Peyer's patch (tissue), 4 donors: ENCODE measurements around the gene PACS1. TPM values are rescaled to one million over a fixed set of nuclear protein-coding genes. Genes with fewer than 3 reads are reported as not detected.
"Not testable (repeated sequence)": the region's sequence is repeated elsewhere in the genome, so short reads cannot be mapped to it uniquely, and the experiment has no call there.

Experiments used
- DNase-seq, 3 donors: peaks; one replicate each; pipeline ENCODE4 v3.0.0-alpha.2; 2017 to 2019
- H3K27ac ChIP-seq, 4 donors: fragments of 200-600 bp; sonication (generic); one replicate each; pipeline ENCODE4 v1.5.1; 2016 to 2019
- H3K27me3 ChIP-seq, 2 donors: fragments of 200-600 bp; sonication (generic); one replicate each; pipeline ENCODE4 v1.5.1; 2019
- H3K36me3 ChIP-seq, 3 donors: fragments of 200-600 bp; sonication (generic); one replicate each; pipeline ENCODE4 v1.5.1; 2016 to 2019
- H3K4me1 ChIP-seq, 4 donors: fragments of 200-600 bp; sonication (generic); one replicate each; pipeline ENCODE4 v1.5.1; 2016 to 2019
- H3K4me3 ChIP-seq, 4 donors: fragments of 200-600 bp; sonication (generic); 1 replicate in 3 of 4; 2 replicates in 1 of 4; pipeline ENCODE4 v1.5.1; 2016 to 2019; ENCODE audit warnings: mild to moderate bottlenecking in 1 of 4
- H3K9me3 ChIP-seq, 4 donors: fragments of 200-600 bp; sonication (generic); one replicate each; pipeline ENCODE4 v1.5.1; 2016 to 2019; ENCODE audit warnings: mild to moderate bottlenecking in 1 of 4
- CTCF ChIP-seq, 6 experiments: fragments of 450-650 bp in 4 of 6; fragments of 200-600 bp in 2 of 6; sonication (generic) in 1 of 6; IDR thresholded peaks; one replicate each; pipeline ENCODE4 v1.5.1; 2017 to 2019; ENCODE audit warnings: antibody characterized with exemption in 6 of 6, mild to moderate bottlenecking in 3 of 6, moderate library complexity in 1 of 6
- POLR2A ChIP-seq, 2 donors: fragments of 450-650 bp; IDR thresholded peaks; one replicate each; pipeline ENCODE4 v1.5.1; 2017; ENCODE audit warnings: antibody characterized with exemption in 2 of 2, mild to moderate bottlenecking in 2 of 2, moderate library complexity in 2 of 2
- total RNA-seq, 4 donors: library from RNA; depleted of rRNA; stranded (reverse); fragments of >200 nt; gene quantifications; one replicate each; pipeline ENCODE4 v1.1.0, GENCODE V29; 2016

The PACS1 gene
- total RNA-seq, 4 donors from 2014 or later = 10.3 to 52.0 (median 22.3) TPM

DNA sequence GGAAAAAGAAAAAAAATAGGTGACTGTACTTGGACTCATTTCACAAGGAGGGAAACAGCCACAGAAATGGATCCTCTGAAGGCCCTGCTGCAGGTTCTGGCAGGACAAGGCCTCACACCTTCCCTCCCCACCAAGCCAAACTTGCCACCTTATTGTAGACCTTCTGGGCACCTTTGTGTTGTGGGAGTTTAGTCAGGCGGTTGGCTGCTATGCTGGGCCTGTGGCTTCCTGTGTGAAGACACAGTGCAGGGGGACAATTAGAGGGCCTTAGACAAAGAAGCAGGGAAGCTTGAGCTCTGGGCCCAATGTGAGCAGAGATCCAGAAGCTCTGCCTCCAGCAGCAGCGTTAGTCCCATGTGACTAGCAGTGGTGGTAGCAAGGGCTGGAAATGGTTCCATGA lies 202.5 kb downstream of the PACS1 start:
- Histone ChIP-seq H3K4me1 (peaks cover 0 to 32% (median 8%) of the 10 kb centered on the region in 4 donors), H3K9me3 (no peaks in the 10 kb centered on the region), H3K4me3 (no peak overlapping the region), H3K27ac (no peak overlapping the region), H3K36me3 (peaks cover 0 to 59% (median 0%) of the 10 kb centered on the region in 3 donors), H3K27me3 (no peaks in the 10 kb centered on the region)
- TF ChIP-seq CTCF (IDR thresholded peaks at IDR 0.05) (no peak), POLR2A (IDR thresholded peaks at IDR 0.05) (no peak)
- DNase-seq = no peak

- Histone ChIP-seq H3K27ac (no peak overlapping the region), H3K27me3 (no peaks in the 10 kb centered on the region), H3K36me3 (peaks cover 0 to 59% (median 0%) of the 10 kb centered on the region in 3 donors), H3K9me3 (no peaks in the 10 kb centered on the region), H3K4me3 (no peak overlapping the region), H3K4me1 (peaks cover 0 to 40% (median 14%) of the 10 kb centered on the region in 4 donors)
- no peak for DNase-seq
- TF ChIP-seq POLR2A (IDR thresholded peaks at IDR 0.05) = no peak
- no peak for TF ChIP-seq CTCF (IDR thresholded peaks at IDR 0.05)
These were observed 204.1 kb downstream of the PACS1 start for GRCh38 chr11:66274219-66274618.

DNA sequence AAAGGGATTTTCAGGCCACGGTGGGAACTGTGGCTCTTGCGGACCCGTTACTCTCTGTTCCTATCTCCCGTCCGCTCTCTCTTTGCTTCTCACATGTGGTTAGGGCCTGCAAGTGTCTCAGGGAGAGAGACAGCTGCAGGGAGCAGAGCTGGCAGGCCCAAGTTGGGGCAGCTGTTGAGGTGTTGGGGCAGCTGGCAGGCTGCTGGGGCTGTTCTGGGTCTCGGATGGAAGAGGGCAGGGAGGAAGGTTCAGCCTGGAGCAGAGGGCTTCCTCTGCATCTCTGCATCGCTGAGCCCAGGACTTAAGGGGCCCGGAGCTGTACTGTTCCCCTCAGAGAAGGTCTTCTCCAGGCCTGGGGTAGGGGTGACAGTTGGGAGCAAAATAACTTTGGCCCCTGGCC lies 205.3 kb downstream of the PACS1 start:
- Histone ChIP-seq H3K27me3 (no peaks in the 10 kb centered on the region), H3K27ac (no peak overlapping the region), H3K9me3 (no peaks in the 10 kb centered on the region), H3K4me1 (peaks cover 0 to 29% (median 11%) of the 10 kb centered on the region in 4 donors), H3K4me3 (no peak overlapping the region), H3K36me3 (peaks cover 0 to 59% (median 0%) of the 10 kb centered on the region in 3 donors)
- no peak for TF ChIP-seq POLR2A (IDR thresholded peaks at IDR 0.05)
- no peak for TF ChIP-seq CTCF (IDR thresholded peaks at IDR 0.05)
- no peak for DNase-seq

DNA sequence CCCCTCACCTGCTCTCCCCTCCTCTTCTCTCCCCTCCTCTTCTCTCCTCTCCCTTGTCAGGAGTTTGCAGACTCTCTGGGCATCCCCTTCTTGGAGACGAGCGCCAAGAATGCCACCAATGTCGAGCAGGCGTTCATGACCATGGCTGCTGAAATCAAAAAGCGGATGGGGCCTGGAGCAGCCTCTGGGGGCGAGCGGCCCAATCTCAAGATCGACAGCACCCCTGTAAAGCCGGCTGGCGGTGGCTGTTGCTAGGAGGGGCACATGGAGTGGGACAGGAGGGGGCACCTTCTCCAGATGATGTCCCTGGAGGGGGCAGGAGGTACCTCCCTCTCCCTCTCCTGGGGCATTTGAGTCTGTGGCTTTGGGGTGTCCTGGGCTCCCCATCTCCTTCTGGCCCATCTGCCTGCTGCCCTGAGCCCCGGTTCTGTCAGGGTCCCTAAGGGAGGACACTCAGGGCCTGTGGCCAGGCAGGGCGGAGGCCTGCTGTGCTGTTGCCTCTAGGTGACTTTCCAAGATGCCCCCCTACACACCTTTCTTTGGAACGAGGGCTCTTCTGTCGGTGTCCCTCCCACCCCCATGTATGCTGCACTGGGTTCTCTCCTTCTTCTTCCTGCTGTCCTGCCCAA lies 206.0 kb downstream of the PACS1 start:
- Histone ChIP-seq H3K9me3 (no peaks in the 10 kb centered on the region), H3K36me3 (peaks cover 0 to 52% (median 0%) of the 10 kb centered on the region in 3 donors), H3K4me1 (peaks cover 0 to 23% (median 11%) of the 10 kb centered on the region in 4 donors), H3K4me3 (no peak overlapping the region), H3K27ac (no peak overlapping the region), H3K27me3 (no peaks in the 10 kb centered on the region)
- TF ChIP-seq CTCF (IDR thresholded peaks at IDR 0.05) (no peak), POLR2A (IDR thresholded peaks at IDR 0.05) (no peak)
- DNase-seq = no peak

- H3K9me3 ChIP-seq, H3K27ac ChIP-seq, H3K4me3 ChIP-seq, DNase-seq, H3K27me3 ChIP-seq: not testable (repeated sequence)
- peaks cover 0 to 50% (median 0%) of the 10 kb centered on the region in 3 donors for H3K36me3 ChIP-seq
- H3K4me1 ChIP-seq = peaks cover 0 to 23% (median 11%) of the 10 kb centered on the region in 4 donors
These were observed 206.5 kb downstream of the PACS1 start for GRCh38 chr11:66276619-66277018.

DNA sequence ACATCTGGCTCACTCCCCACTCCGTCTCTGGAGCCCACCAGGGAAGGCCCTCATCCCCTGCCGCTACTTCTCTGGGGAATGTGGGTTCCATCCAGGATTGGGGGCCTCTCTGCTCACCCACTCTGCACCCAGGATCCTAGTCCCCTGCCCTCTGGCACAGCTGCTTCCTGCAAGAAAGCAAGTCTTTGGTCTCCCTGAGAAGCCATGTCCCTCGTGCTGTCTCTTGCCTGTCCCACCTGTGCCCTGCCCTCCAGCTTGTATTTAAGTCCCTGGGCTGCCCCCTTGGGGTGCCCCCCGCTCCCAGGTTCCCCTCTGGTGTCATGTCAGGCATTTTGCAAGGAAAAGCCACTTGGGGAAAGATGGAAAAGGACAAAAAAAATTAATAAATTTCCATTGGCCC lies 207.0 kb downstream of the PACS1 start:
- Histone ChIP-seq H3K36me3 (peaks cover 0 to 46% (median 0%) of the 10 kb centered on the region in 3 donors), H3K27ac (peak overlapping the region in 2 of 4 donors; percentile 49 to 60), H3K4me1 (peaks cover 0 to 27% (median 12%) of the 10 kb centered on the region in 4 donors)
- not testable (repeated sequence) for DNase-seq, H3K9me3 ChIP-seq, H3K4me3 ChIP-seq, H3K27me3 ChIP-seq
